ENCODE results near the gene RARB. TPM values are rescaled to one million over a fixed set of nuclear protein-coding genes. Genes with fewer than 3 reads are reported as not detected.
A peak's percentile ranks its signal among the peaks of the same experiment; 100 is the strongest.

RARB gene
- total and polyA plus RNA-seq, 11 donors = 4.3 to 21.0 (median 16.3) TPM

- DNase-seq (no peak), ATAC-seq (no peak)
- H3K36me3 ChIP-seq = peaks cover 0 to 7% (median 0%) of the 10 kb centered on the region in 9 donors
- peaks cover 0 to 23% (median 11%) of the 10 kb centered on the region in 12 donors for H3K4me1 ChIP-seq
- 96 to 98% (median 97%) methylated on average over 10 of the region's 10 CpGs for WGBS, 4 donors
- TF ChIP-seq POLR2A (IDR thresholded peaks at IDR 0.05) (no peak), CTCF (IDR thresholded peaks at IDR 0.05) (no peak)
- no peaks in the 10 kb centered on the region for H3K27me3 ChIP-seq
- H3K27ac ChIP-seq = no peak overlapping the region
- intact Hi-C loops (cut with DNase I) = no loop called here
- peaks cover 0 to 38% (median 18%) of the 10 kb centered on the region in 12 donors for H3K9me3 ChIP-seq
- no peak overlapping the region for H3K4me3 ChIP-seq
Observed at GRCh38 chr3:25497096-25497495, 69.0 kb downstream of the RARB start.

GRCh38 chr3:25500706-25501210 lies 72.7 kb downstream of the RARB start:
- DNase-seq (no peak), ATAC-seq (no peak)
- intact Hi-C loops (cut with DNase I) = loop anchor here in 1 of 10 donors (10.0 kb wide), 1 partner anchor 66 kb away; no protein-coding TSS in a partner anchor
- Histone ChIP-seq H3K4me1 (peaks cover 0 to 42% (median 22%) of the 10 kb centered on the region in 12 donors), H3K36me3 (peaks cover 0 to 15% (median 0%) of the 10 kb centered on the region in 9 donors), H3K9me3 (peaks cover 0 to 1% (median 0%) of the 10 kb centered on the region in 12 donors), H3K27ac (peak overlapping the region in 4 of 12 donors; percentile 3 to 46 (median 24)), H3K4me3 (no peak overlapping the region), H3K27me3 (no peaks in the 10 kb centered on the region)
- WGBS, 4 donors = 51 to 64% (median 59%) methylated on average over 5 of the region's 5 CpGs
- TF ChIP-seq POLR2A (IDR thresholded peaks at IDR 0.05) (no peak), CTCF (IDR thresholded peaks at IDR 0.05) (no peak)

GRCh38 chr3:25502233-25502632 lies 74.2 kb downstream of the RARB start:
- no peaks in the 10 kb centered on the region for H3K27me3 ChIP-seq
- H3K4me1 ChIP-seq = peaks cover 0 to 45% (median 22%) of the 10 kb centered on the region in 12 donors
- intact Hi-C loops (cut with DNase I) = loop anchor here in 1 of 10 donors (10.0 kb wide), 1 partner anchor 67 kb away; no protein-coding TSS in a partner anchor
- no peak overlapping the region for H3K4me3 ChIP-seq
- WGBS, 4 donors = 76 to 100% (median 83%) methylated on average over 1 of the region's 1 CpG
- TF ChIP-seq POLR2A (IDR thresholded peaks at IDR 0.05) (no peak), CTCF (IDR thresholded peaks at IDR 0.05) (no peak)
- peaks cover 0 to 15% (median 0%) of the 10 kb centered on the region in 9 donors for H3K36me3 ChIP-seq
- ATAC-seq (no peak), DNase-seq (no peak)
- H3K27ac ChIP-seq = no peak overlapping the region
- no peaks in the 10 kb centered on the region for H3K9me3 ChIP-seq

- no peaks in the 10 kb centered on the region for H3K9me3 ChIP-seq
- TF ChIP-seq POLR2A (IDR thresholded peaks at IDR 0.05) (no peak), CTCF (IDR thresholded peaks at IDR 0.05) (no peak)
- H3K27ac ChIP-seq = peak overlapping the region in 3 of 12 donors; percentile 7 to 12 (median 9)
- DNase-seq (no peak), ATAC-seq (no peak)
- no peak overlapping the region for H3K4me3 ChIP-seq
- H3K4me1 ChIP-seq = peaks cover 0 to 54% (median 33%) of the 10 kb centered on the region in 12 donors
- 63 to 76% (median 70%) methylated on average over 4 of the region's 4 CpGs for WGBS, 4 donors
- intact Hi-C loops (cut with DNase I) = loop anchor here in 1 of 10 donors (10.0 kb wide), 1 partner anchor 69 kb away; no protein-coding TSS in a partner anchor
- H3K27me3 ChIP-seq = no peaks in the 10 kb centered on the region
- peaks cover 0 to 15% (median 0%) of the 10 kb centered on the region in 9 donors for H3K36me3 ChIP-seq
Observed at GRCh38 chr3:25503898-25504301, 75.8 kb downstream of the RARB start.
